ENCODE results near the gene PPP1R15B.

GRCh38 chr1:204420039-204421004 lies 8.7 kb upstream of the PPP1R15B start:
- TF ChIP-seq EP300 (IDR thresholded peaks at IDR 0.05), result no peak
- no peak for TF ChIP-seq POLR2A (IDR thresholded peaks at IDR 0.05; ENCODE audit: low read length)
- no peak for TF ChIP-seq MAX (IDR thresholded peaks at IDR 0.05)
- TF ChIP-seq MYC (IDR thresholded peaks at IDR 0.05; ENCODE audit: borderline replicate concordance, low read length), result no peak
- no peak for TF ChIP-seq CTCF (IDR thresholded peaks at IDR 0.05)
- no peak for TF ChIP-seq ELK1 (IDR thresholded peaks at IDR 0.05; ENCODE audit: low read depth, low read length)
- TF ChIP-seq ZFP36 (IDR thresholded peaks at IDR 0.05; ENCODE audit: borderline replicate concordance, partially characterized antibody), result no peak
- no peak for TF ChIP-seq HMGXB4 (CRISPR knock-in tag; IDR thresholded peaks at IDR 0.05; ENCODE audit: borderline replicate concordance)
- TF ChIP-seq FOSL2 (IDR thresholded peaks at IDR 0.05), result no peak
- no peak for TF ChIP-seq FOSL2 (CRISPR knock-in tag; IDR thresholded peaks at IDR 0.05)

Measured in A549 (cell line).